HEK293 (cell line): ENCODE data around the gene LUC7L2.
A peak's percentile ranks its signal among the peaks of the same experiment; 100 is the strongest.

ENCODE experiments used
- CTCF ChIA-PET: fragments of 350-600 bp; formaldehyde crosslinking; extraction: SDS; loops from one replicate; lab custom pipeline; 2021; ENCODE audit warnings: antibody characterized with exemption; lab: Yijun Ruan, JAX
- POLR2A ChIA-PET: fragments of 300-600 bp; formaldehyde crosslinking; extraction: SDS; loops from one replicate; lab custom pipeline; 2020; ENCODE audit warnings: antibody characterized with exemption, inconsistent platforms; lab: Yijun Ruan, JAX
- H3K27ac ChIP-seq: fragments of 200-500 bp; sonication (Bioruptor generic); 2 replicates; pipeline ENCODE4 v1.5.1; 2014; ENCODE audit warnings: low read depth, low read length, control low read depth, inconsistent platforms; ENCODE audit errors: extremely low read depth
- H3K36me3 ChIP-seq, 2 experiments: fragments of 200-500 bp in 1 of 2; sonication (Bioruptor generic) in 1 of 2; 1 replicate in 1 of 2; 2 replicates in 1 of 2; pipeline ENCODE4 v1.5.1; 2014 to 2017; ENCODE audit warnings: inconsistent platforms in 2 of 2, low read length in 2 of 2; ENCODE audit not compliant: control insufficient read depth in 2 of 2, insufficient read depth in 1 of 2
- H3K4me1 ChIP-seq: fragments of 200-500 bp; sonication (Bioruptor generic); 2 replicates; pipeline ENCODE4 v1.5.1; 2014; ENCODE audit warnings: mild to moderate bottlenecking, low read length, inconsistent platforms; ENCODE audit not compliant: control insufficient read depth, insufficient read depth
- H3K4me3 ChIP-seq: 2 replicates; pipeline ENCODE4 v1.5.1; 2011; ENCODE audit warnings: low read depth, mild to moderate bottlenecking, control low read depth, low read length, moderate library complexity
- H3K9me3 ChIP-seq: fragments of 200-500 bp; sonication (Bioruptor generic); 2 replicates; pipeline ENCODE4 v1.5.1; 2014; ENCODE audit warnings: low read depth, low read length, inconsistent platforms; ENCODE audit not compliant: control insufficient read depth, insufficient read depth
- BCL11A ChIP-seq: fragments of 450-650 bp; formaldehyde crosslinking; IDR thresholded peaks from 2 replicates; pipeline ENCODE4 v1.5.1; 2016; ENCODE audit warnings: low read depth, missing biosample characterization, missing genetic modification characterization
- MZF1 ChIP-seq: fragments of 450-650 bp; formaldehyde crosslinking; IDR thresholded peaks from 2 replicates; pipeline ENCODE4 v1.5.1; 2017; ENCODE audit warnings: missing biosample characterization, missing genetic modification characterization, borderline replicate concordance
- PRDM2 ChIP-seq: fragments of 450-650 bp; formaldehyde crosslinking; IDR thresholded peaks from 2 replicates; pipeline ENCODE4 v1.5.1; 2016; ENCODE audit warnings: missing biosample characterization, missing genetic modification characterization, borderline replicate concordance
- YY1 ChIP-seq: fragments of 450-650 bp; formaldehyde crosslinking; IDR thresholded peaks from 2 replicates; pipeline ENCODE4 v1.5.1; 2018; ENCODE audit warnings: missing biosample characterization, missing genetic modification characterization
- ZBTB11 ChIP-seq: fragments of 450-650 bp; formaldehyde crosslinking; conservative IDR thresholded peaks from 2 replicates; pipeline ENCODE4 v1.5.1; 2016; ENCODE audit warnings: low read depth, missing biosample characterization, missing genetic modification characterization
- ZEB2 ChIP-seq: fragments of 450-650 bp; formaldehyde crosslinking; IDR thresholded peaks from 2 replicates; pipeline ENCODE4 v1.5.1; 2016; ENCODE audit warnings: missing biosample characterization, missing genetic modification characterization
- ZNF146 ChIP-seq: fragments of 450-650 bp; formaldehyde crosslinking; IDR thresholded peaks from 2 replicates; pipeline ENCODE4 v1.5.1; 2016; ENCODE audit warnings: missing biosample characterization, missing genetic modification characterization
- ZNF341 ChIP-seq: fragments of 450-650 bp; formaldehyde crosslinking; IDR thresholded peaks from 2 replicates; pipeline ENCODE4; 2016; ENCODE audit warnings: low read depth, missing biosample characterization, missing genetic modification characterization
- ZNF350 ChIP-seq: fragments of 450-650 bp; formaldehyde crosslinking; IDR thresholded peaks from 2 replicates; pipeline ENCODE4 v1.5.0; 2017; ENCODE audit warnings: missing biosample characterization, mild to moderate bottlenecking, missing genetic modification characterization
- ZNF391 ChIP-seq: fragments of 450-650 bp; formaldehyde crosslinking; IDR thresholded peaks from 2 replicates; pipeline ENCODE4 v1.5.1; 2016; ENCODE audit warnings: low read depth, missing biosample characterization, missing genetic modification characterization, borderline replicate concordance
- ZNF426 ChIP-seq: fragments of 450-650 bp; formaldehyde crosslinking; IDR thresholded peaks from 2 replicates; pipeline ENCODE4 v1.5.1; 2017; ENCODE audit warnings: missing biosample characterization, missing genetic modification characterization, mild to moderate bottlenecking, inconsistent platforms, moderate library complexity
- ZNF510 ChIP-seq: fragments of 450-650 bp; formaldehyde crosslinking; IDR thresholded peaks from 2 replicates; pipeline ENCODE4 v1.5.1; 2018; ENCODE audit warnings: mild to moderate bottlenecking, missing genetic modification characterization, missing biosample characterization; ENCODE audit not compliant: insufficient replicate concordance
- ZNF529 ChIP-seq: fragments of 450-650 bp; formaldehyde crosslinking; IDR thresholded peaks from 2 replicates; pipeline ENCODE4 v1.5.1; 2017; ENCODE audit warnings: missing genetic modification characterization, missing biosample characterization; ENCODE audit not compliant: insufficient replicate concordance
- ZNF660 ChIP-seq: fragments of 450-650 bp; IDR thresholded peaks from 2 replicates; pipeline ENCODE4 v1.5.1; 2018; ENCODE audit warnings: missing biosample characterization, mild to moderate bottlenecking, missing genetic modification characterization
- ZNF776 ChIP-seq: fragments of 450-650 bp; formaldehyde crosslinking; IDR thresholded peaks from 2 replicates; pipeline ENCODE4 v1.5.0; 2017; ENCODE audit warnings: missing biosample characterization, missing genetic modification characterization, borderline replicate concordance
- TF ChIP-seq, protein P1 (sequence below): fragments of 450-650 bp; formaldehyde crosslinking; IDR thresholded peaks from 2 replicates; pipeline ENCODE4 v1.5.1; 2016; ENCODE audit warnings: missing biosample characterization, missing genetic modification characterization
- TF ChIP-seq, protein P2 (sequence below): fragments of 450-650 bp; formaldehyde crosslinking; IDR thresholded peaks from 2 replicates; pipeline ENCODE4 v1.5.1; 2016; ENCODE audit warnings: missing biosample characterization, missing genetic modification characterization

Gene LUC7L2

GRCh38 chr7:139340037-139340807 is 19.5 kb upstream of the LUC7L2 start (continued):
- TF ChIP-seq PRDM2 (tag by site-specific recombination) (no peak), ZBTB11 (tag by site-specific recombination) (peak; percentile 98), ZNF341 (peak; percentile 66)
- TF ChIP-seq, all 188 proteins: peak for 79

GRCh38 chr7:139340808-139341057 is 19.0 kb upstream of the LUC7L2 start:
- ChIA-PET CTCF (interaction anchor here (0.6 to 0.8 kb wide), 2 partner anchors 56 to 242 kb away, joined by 3 to 4 read pairs; no protein-coding TSS in a partner anchor), POLR2A (interaction anchor here (2.7 kb wide), 1 partner anchor 19 kb away, joined by 35 read pairs; the partner anchor contains the start of gene LUC7L2)
- H3K9me3 ChIP-seq, result no peaks in the 10 kb centered on the region
- H3K4me3 ChIP-seq, result peak overlapping the region; percentile 95
- H3K27ac ChIP-seq, result peak overlapping the region; percentile 79
- peaks cover 0 to 10% of the 10 kb centered on the region in 2 experiments; a peak in 2 of 3 replicates for H3K36me3 ChIP-seq
- H3K4me1 ChIP-seq, result no peaks in the 10 kb centered on the region
- TF ChIP-seq ZNF350 (tag by site-specific recombination) (no peak), ZNF776 (tag by site-specific recombination) (no peak), ZNF146 (tag by site-specific recombination) (no peak), ZNF426 (tag by site-specific recombination) (no peak), YY1 (tag by site-specific recombination) (0 out of 2 replicates have a peak, but pooled peaks have one; percentile 54), ZBTB11 (tag by site-specific recombination) (no peak), ZEB2 (tag by site-specific recombination) (no peak), ZNF510 (no peak), MZF1 (tag by site-specific recombination) (peak; percentile 15; the same call in 1 of the 2 replicates), ZNF391 (tag by site-specific recombination) (no peak; the same call in 1 of the 2 replicates), ZNF660 (peak; percentile 10; the same call in 1 of the 2 replicates), ZNF529 (tag by site-specific recombination) (peak; percentile 10), BCL11A (tag by site-specific recombination) (peak; percentile 15; the same call in 1 of the 2 replicates)
- TF ChIP-seq, protein P1, sequence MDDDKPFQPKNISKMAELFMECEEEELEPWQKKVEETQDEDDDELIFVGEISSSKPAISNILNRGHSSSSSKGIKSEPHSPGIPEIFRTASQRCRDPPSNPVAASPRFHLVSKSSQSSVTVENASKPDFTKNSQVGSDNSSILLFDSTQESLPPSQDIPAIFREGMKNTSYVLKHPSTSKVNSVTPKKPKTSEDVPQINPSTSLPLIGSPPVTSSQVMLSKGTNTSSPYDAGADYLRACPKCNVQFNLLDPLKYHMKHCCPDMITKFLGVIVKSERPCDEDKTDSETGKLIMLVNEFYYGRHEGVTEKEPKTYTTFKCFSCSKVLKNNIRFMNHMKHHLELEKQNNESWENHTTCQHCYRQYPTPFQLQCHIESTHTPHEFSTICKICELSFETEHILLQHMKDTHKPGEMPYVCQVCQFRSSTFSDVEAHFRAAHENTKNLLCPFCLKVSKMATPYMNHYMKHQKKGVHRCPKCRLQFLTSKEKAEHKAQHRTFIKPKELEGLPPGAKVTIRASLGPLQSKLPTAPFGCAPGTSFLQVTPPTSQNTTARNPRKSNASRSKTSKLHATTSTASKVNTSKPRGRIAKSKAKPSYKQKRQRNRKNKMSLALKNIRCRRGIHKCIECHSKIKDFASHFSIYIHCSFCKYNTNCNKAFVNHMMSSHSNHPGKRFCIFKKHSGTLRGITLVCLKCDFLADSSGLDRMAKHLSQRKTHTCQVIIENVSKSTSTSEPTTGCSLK, result no peak
- TF ChIP-seq, protein P2, sequence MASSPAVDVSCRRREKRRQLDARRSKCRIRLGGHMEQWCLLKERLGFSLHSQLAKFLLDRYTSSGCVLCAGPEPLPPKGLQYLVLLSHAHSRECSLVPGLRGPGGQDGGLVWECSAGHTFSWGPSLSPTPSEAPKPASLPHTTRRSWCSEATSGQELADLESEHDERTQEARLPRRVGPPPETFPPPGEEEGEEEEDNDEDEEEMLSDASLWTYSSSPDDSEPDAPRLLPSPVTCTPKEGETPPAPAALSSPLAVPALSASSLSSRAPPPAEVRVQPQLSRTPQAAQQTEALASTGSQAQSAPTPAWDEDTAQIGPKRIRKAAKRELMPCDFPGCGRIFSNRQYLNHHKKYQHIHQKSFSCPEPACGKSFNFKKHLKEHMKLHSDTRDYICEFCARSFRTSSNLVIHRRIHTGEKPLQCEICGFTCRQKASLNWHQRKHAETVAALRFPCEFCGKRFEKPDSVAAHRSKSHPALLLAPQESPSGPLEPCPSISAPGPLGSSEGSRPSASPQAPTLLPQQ (tag by site-specific recombination), result no peak; the same call in 1 of the 2 replicates
